GM18519 (cell line): Measurements from ENCODE around the gene PYGO2.
"Not testable (repeated sequence)": the region's sequence is repeated elsewhere in the genome, so short reads cannot be mapped to it uniquely, and the experiment has no call there.

Source experiments
- ATAC-seq: cut with Tn5 transposase; IDR thresholded peaks from one replicate; pipeline ENCODE4 v1.9.1; 2021; ENCODE audit warnings: mild to moderate bottlenecking, moderate library complexity; ENCODE audit not compliant: unreplicated experiment, low FRiP score

The PYGO2 gene

GRCh38 chr1:155000726-155001424 lies 39.3 kb upstream of the PYGO2 start:
- no peak for ATAC-seq

GRCh38 chr1:155000411-155000725 lies 38.8 kb upstream of the PYGO2 start:
- ATAC-seq, result no peak

GRCh38 chr1:154999571-155000410 lies 38.2 kb upstream of the PYGO2 start:
- ATAC-seq, result no peak

- no peak for ATAC-seq
These were observed 37.4 kb upstream of the PYGO2 start for GRCh38 chr1:154998818-154999570.

GRCh38 chr1:154998201-154998780 lies 36.7 kb upstream of the PYGO2 start:
- ATAC-seq, result no peak

GRCh38 chr1:154996966-154997701 lies 35.6 kb upstream of the PYGO2 start:
- ATAC-seq, result no peak

GRCh38 chr1:154995301-154995983 lies 33.9 kb upstream of the PYGO2 start:
- not testable (repeated sequence) for ATAC-seq

- no peak for ATAC-seq
These were observed 33.0 kb upstream of the PYGO2 start for GRCh38 chr1:154994591-154994990.

GRCh38 chr1:154994269-154994587 lies 32.6 kb upstream of the PYGO2 start:
- no peak for ATAC-seq

GRCh38 chr1:154993572-154994268 lies 32.1 kb upstream of the PYGO2 start, which contains the start of gene LENEP:
LENEP (plus strand) TSS chr1:154993586; CDS start chr1:154993608, 22 bp downstream.
- no peak for ATAC-seq

GRCh38 chr1:154992721-154993571 lies 31.4 kb upstream of the PYGO2 start:
- ATAC-seq, result no peak

GRCh38 chr1:154990276-154990675 lies 28.7 kb upstream of the PYGO2 start:
- no peak for ATAC-seq

GRCh38 chr1:154989195-154989860 lies 27.7 kb upstream of the PYGO2 start:
- no peak for ATAC-seq

GRCh38 chr1:154988058-154988954 lies 26.7 kb upstream of the PYGO2 start:
- no peak for ATAC-seq

GRCh38 chr1:154987326-154987725 lies 25.7 kb upstream of the PYGO2 start:
- no peak for ATAC-seq

- not testable (repeated sequence) for ATAC-seq
These were observed 25.2 kb upstream of the PYGO2 start for GRCh38 chr1:154986736-154987135.
